Measurements from ENCODE around the gene AMHR2.
A peak's percentile ranks its signal among the peaks of the same experiment; 100 is the strongest.

AMHR2 gene

DNA sequence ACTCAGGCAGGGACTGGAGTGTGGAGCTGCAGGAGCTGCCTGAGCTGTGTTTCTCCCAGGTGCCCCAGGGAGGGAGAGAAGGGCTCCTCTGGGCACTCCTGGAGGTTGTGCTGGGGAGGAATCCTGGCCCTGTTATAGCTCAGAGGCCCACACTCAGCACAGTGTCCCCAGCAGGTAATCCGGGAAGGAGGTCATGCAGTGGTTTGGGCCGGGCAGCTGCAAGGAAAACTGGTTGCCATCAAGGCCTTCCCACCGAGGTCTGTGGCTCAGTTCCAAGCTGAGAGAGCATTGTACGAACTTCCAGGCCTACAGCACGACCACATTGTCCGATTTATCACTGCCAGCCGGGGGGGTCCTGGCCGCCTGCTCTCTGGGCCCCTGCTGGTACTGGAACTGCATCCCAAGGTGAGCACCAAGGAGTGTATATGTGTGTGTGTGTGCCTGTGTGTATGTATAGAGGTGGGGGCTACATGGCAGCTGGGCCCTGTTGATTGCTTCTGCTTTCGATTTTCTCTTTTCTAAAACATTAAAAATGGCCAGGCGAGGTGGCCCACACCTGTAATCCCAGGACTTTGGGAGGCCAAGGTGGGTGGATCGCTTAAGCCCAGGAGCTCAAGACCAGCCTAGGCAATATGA is 2.0 kb downstream of the AMHR2 start:
- Histone ChIP-seq H3K79me2 (ENCODE audit: low read length) (no peaks in the 10 kb centered on the region), H3K4me2 (ENCODE audit: low read depth, low read length) (no peak overlapping the region), H3K36me3 (replicated peaks; ENCODE audit: insufficient read depth, low read length) (no peaks in the 10 kb centered on the region), H3F3A (ENCODE audit: insufficient read depth, low read length) (no peaks in the 10 kb centered on the region), H3K9me2 (replicated peaks; ENCODE audit: insufficient read depth, low read length) (no peaks in the 10 kb centered on the region), H3K9me3 (replicated peaks; ENCODE audit: insufficient read depth, low read length) (no peaks in the 10 kb centered on the region), H3K9ac (ENCODE audit: low read length) (no peak overlapping the region), H4K20me1 (ENCODE audit: insufficient read depth, low read length) (no peaks in the 10 kb centered on the region), H3K4me3 (ENCODE audit: low read length) (no peak overlapping the region), H3K27ac (ENCODE audit: low read length) (no peak overlapping the region), H3K4me1 (ENCODE audit: low read length) (peaks cover 14% of the 10 kb centered on the region), H2AFZ (ENCODE audit: low read length) (no peak overlapping the region), H3K27me3 (replicated peaks; ENCODE audit: insufficient read depth, low read length) (no peaks in the 10 kb centered on the region)
- no peak for DNase-seq
- TF ChIP-seq EZH2 (optimal IDR thresholded peaks at IDR 0.05; ENCODE audit: low read depth, low read length): no peak
- TF ChIP-seq, protein P1, sequence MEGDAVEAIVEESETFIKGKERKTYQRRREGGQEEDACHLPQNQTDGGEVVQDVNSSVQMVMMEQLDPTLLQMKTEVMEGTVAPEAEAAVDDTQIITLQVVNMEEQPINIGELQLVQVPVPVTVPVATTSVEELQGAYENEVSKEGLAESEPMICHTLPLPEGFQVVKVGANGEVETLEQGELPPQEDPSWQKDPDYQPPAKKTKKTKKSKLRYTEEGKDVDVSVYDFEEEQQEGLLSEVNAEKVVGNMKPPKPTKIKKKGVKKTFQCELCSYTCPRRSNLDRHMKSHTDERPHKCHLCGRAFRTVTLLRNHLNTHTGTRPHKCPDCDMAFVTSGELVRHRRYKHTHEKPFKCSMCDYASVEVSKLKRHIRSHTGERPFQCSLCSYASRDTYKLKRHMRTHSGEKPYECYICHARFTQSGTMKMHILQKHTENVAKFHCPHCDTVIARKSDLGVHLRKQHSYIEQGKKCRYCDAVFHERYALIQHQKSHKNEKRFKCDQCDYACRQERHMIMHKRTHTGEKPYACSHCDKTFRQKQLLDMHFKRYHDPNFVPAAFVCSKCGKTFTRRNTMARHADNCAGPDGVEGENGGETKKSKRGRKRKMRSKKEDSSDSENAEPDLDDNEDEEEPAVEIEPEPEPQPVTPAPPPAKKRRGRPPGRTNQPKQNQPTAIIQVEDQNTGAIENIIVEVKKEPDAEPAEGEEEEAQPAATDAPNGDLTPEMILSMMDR (IDR thresholded peaks at IDR 0.05; ENCODE audit: low read length): no peak
- TF ChIP-seq EZH2phosphoT487 (IDR thresholded peaks at IDR 0.05; ENCODE audit: low read length): no peak

DNA sequence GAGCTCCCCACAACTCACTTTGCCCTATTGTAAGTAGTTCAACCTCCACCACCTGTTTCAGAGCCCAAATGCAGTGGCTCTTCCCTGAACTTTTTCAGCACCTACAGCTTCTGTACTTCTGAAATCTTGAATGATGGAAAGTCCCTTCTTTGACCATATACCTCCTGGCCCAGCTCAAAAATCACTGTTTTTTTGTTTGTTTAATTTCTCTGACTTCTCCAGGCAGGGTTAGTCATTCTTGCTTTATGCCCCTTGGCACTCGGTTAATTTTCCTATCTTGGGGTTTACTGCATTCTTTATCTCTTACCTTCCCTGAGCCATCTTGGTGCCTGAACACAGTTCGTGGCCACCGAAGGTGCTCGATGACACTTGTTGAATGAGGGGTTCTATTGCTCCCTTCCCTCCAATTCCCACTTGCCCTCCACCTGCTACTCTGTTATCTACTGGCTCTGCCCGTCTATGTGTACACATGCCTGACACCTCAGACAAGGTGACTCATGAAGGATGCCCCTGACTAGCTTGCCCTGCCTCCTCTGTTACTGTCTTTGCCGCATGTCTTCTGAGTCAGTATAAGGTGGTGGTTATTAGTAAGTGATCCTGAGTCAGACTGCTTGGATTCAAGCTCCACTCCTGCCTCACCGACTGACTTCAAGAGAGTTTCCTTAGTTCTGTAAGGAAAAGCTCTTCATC is 4.4 kb downstream of the AMHR2 start:
- no peak overlapping the region for H2AFZ ChIP-seq (ENCODE audit: low read length)
- no peaks in the 10 kb centered on the region for H3K79me2 ChIP-seq (ENCODE audit: low read length)
- H3K9ac ChIP-seq (ENCODE audit: low read length): no peak overlapping the region
- H3K4me1 ChIP-seq (ENCODE audit: low read length): peaks cover 10% of the 10 kb centered on the region
- H3K27me3 ChIP-seq (replicated peaks; ENCODE audit: insufficient read depth, low read length): no peaks in the 10 kb centered on the region
- H3K9me3 ChIP-seq (replicated peaks; ENCODE audit: insufficient read depth, low read length): no peaks in the 10 kb centered on the region
- DNase-seq: peak; percentile 41
- H3F3A ChIP-seq (ENCODE audit: insufficient read depth, low read length): no peaks in the 10 kb centered on the region
- peak overlapping the region; percentile 1; the same call in 1 of the 2 replicates for H3K4me2 ChIP-seq (ENCODE audit: low read depth, low read length)
- no peaks in the 10 kb centered on the region for H3K9me2 ChIP-seq (replicated peaks; ENCODE audit: insufficient read depth, low read length)
- H4K20me1 ChIP-seq (ENCODE audit: insufficient read depth, low read length): no peaks in the 10 kb centered on the region
- no peaks in the 10 kb centered on the region for H3K36me3 ChIP-seq (replicated peaks; ENCODE audit: insufficient read depth, low read length)
- no peak overlapping the region for H3K27ac ChIP-seq (ENCODE audit: low read length)
- TF ChIP-seq EZH2phosphoT487 (IDR thresholded peaks at IDR 0.05; ENCODE audit: low read length): no peak
- TF ChIP-seq, protein P1 (IDR thresholded peaks at IDR 0.05; ENCODE audit: low read length): no peak
- TF ChIP-seq EZH2 (optimal IDR thresholded peaks at IDR 0.05; ENCODE audit: low read depth, low read length): no peak
- H3K4me3 ChIP-seq (ENCODE audit: low read length): no peak overlapping the region

DNA sequence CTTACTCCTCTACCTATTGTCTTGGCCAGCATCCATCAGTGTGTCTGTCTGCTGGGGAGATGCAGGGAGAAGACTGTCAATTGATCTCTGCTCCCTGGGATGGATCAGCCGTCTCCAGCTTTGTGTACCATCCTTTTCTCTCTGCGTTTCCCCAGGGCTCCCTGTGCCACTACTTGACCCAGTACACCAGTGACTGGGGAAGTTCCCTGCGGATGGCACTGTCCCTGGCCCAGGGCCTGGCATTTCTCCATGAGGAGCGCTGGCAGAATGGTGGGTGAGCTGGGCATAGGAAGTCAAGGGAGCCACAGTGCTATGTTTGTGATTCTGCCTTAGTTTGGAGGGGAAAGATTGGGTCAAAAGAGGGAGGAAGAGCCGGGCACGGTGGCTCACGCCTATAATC is 5.1 kb downstream of the AMHR2 start:
- DNase-seq: no peak
- Histone ChIP-seq H3K9ac (ENCODE audit: low read length) (no peak overlapping the region), H3K4me3 (ENCODE audit: low read length) (no peak overlapping the region), H4K20me1 (ENCODE audit: insufficient read depth, low read length) (no peaks in the 10 kb centered on the region), H3K4me2 (ENCODE audit: low read depth, low read length) (no peak overlapping the region), H3K4me1 (ENCODE audit: low read length) (peaks cover 10% of the 10 kb centered on the region), H3F3A (ENCODE audit: insufficient read depth, low read length) (no peaks in the 10 kb centered on the region), H3K9me2 (replicated peaks; ENCODE audit: insufficient read depth, low read length) (no peaks in the 10 kb centered on the region), H3K79me2 (ENCODE audit: low read length) (no peaks in the 10 kb centered on the region), H3K27ac (ENCODE audit: low read length) (no peak overlapping the region), H3K9me3 (replicated peaks; ENCODE audit: insufficient read depth, low read length) (no peaks in the 10 kb centered on the region), H3K36me3 (replicated peaks; ENCODE audit: insufficient read depth, low read length) (no peaks in the 10 kb centered on the region), H3K27me3 (replicated peaks; ENCODE audit: insufficient read depth, low read length) (no peaks in the 10 kb centered on the region), H2AFZ (ENCODE audit: low read length) (no peak overlapping the region)
- TF ChIP-seq, protein P1 (IDR thresholded peaks at IDR 0.05; ENCODE audit: low read length): no peak
- TF ChIP-seq EZH2 (optimal IDR thresholded peaks at IDR 0.05; ENCODE audit: low read depth, low read length) (no peak), EZH2phosphoT487 (IDR thresholded peaks at IDR 0.05; ENCODE audit: low read length) (no peak)
